IgD-negative memory B cell (primary cell): ENCODE data around the gene GSTM1. TPM values are rescaled to one million over a fixed set of nuclear protein-coding genes. Genes with fewer than 3 reads are reported as not detected.
A peak's percentile ranks its signal among the peaks of the same experiment; 100 is the strongest.

Experiments used
- H3K27ac Mint-ChIP-seq, 3 donors: one replicate each; pipeline ENCODE4 v1.8.0; 2020 to 2022; ENCODE audit warnings: mild to moderate bottlenecking in 3 of 3, mixed read lengths in 3 of 3, moderate library complexity in 1 of 3
- H3K27me3 Mint-ChIP-seq: one replicate; pipeline ENCODE4 v1.8.0; 2021; ENCODE audit warnings: mixed read lengths
- H3K36me3 Mint-ChIP-seq: one replicate; pipeline ENCODE4 v1.8.0; 2020; ENCODE audit warnings: mild to moderate bottlenecking, mixed read lengths
- H3K4me1 Mint-ChIP-seq, 3 donors: one replicate each; pipeline ENCODE4 v1.8.0; 2020 to 2022; ENCODE audit warnings: mixed read lengths in 3 of 3, mild to moderate bottlenecking in 1 of 3
- H3K4me3 Mint-ChIP-seq, 4 donors: one replicate each; pipeline ENCODE4 v1.8.0; 2020 to 2022; ENCODE audit warnings: mild to moderate bottlenecking in 4 of 4, mixed read lengths in 4 of 4, moderate library complexity in 3 of 4
- H3K9me3 Mint-ChIP-seq, 3 donors: one replicate each; pipeline ENCODE4 v1.8.0; 2020 to 2021; ENCODE audit warnings: mixed read lengths in 3 of 3, mild to moderate bottlenecking in 1 of 3
- polyA plus RNA-seq: library from polyadenylated mRNA; unstranded; fragments of 300-500 nt; fragmentation: Illumina TruSeq; gene quantifications from one replicate; pipeline ENCODE4 v1.2.3, GENCODE V29; 2021

Gene GSTM1
- polyA plus RNA-seq, 1 donor from 2014 or later: not detected

DNA sequence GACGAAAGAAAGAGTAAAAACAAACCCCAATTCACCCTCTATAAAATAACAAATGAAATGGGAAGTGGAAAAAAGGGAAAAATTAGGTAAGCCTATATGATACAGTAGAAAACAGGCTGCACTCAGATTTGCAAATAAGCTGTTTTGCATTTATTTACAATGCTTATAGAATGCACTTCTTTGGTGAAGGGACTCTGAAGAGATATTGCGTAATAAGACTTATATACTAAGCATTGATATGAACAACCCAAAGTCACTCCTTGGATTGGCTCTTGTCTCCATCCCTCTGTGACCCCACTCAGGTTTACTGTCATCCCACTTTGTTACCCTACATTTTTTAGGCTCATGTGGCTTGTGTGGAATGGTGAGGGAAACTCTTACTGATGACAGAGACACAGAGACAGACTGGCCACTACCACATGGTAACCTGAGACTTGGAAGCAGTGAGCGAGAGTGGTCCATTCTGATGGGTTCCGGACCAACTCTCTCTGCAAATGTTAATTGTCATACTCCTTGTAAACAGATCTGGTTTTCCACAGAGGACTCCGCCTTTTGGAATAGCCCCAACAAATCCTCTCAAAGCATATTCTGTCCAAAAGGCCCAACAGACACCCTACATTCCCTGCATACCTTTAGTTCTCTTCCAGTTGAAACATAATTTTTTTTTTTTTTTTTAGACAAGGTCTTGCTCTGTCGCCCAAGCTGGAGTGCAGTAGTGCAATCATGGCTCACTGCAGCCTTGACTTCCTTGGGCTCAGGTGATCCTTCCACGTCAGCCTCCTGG is 35.5 kb downstream of the GSTM1 start:
- no peaks in the 10 kb centered on the region for H3K36me3 Mint-ChIP-seq
- H3K9me3 Mint-ChIP-seq: no peaks in the 10 kb centered on the region
- no peaks in the 10 kb centered on the region for H3K4me1 Mint-ChIP-seq
- no peaks in the 10 kb centered on the region for H3K27me3 Mint-ChIP-seq
- no peak overlapping the region for H3K27ac Mint-ChIP-seq
- H3K4me3 Mint-ChIP-seq: no peak overlapping the region

DNA sequence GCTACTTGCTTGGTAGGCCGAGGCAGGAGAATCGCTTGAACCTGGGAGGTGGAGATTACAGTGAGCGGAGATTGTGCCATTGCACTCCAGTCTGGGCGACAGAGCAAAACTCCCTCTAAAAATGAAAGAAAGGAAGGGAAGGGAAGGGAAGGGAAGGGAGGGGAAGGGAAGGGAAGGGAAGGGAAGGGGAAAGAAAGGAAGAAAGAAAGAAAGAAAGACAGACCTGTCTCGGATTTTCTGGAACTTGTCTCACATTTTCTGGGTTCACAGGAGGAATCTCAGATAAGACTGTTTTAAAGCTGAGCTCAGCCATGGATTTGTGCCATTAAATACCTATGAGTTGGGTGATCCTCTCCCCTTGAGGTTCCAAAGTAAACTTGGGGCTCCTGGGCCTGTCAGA is 37.3 kb downstream of the GSTM1 start:
- H3K4me3 Mint-ChIP-seq: no peak overlapping the region
- H3K9me3 Mint-ChIP-seq: no peaks in the 10 kb centered on the region
- H3K4me1 Mint-ChIP-seq: no peaks in the 10 kb centered on the region
- H3K27ac Mint-ChIP-seq: no peak overlapping the region
- H3K36me3 Mint-ChIP-seq: no peaks in the 10 kb centered on the region
- no peaks in the 10 kb centered on the region for H3K27me3 Mint-ChIP-seq

DNA sequence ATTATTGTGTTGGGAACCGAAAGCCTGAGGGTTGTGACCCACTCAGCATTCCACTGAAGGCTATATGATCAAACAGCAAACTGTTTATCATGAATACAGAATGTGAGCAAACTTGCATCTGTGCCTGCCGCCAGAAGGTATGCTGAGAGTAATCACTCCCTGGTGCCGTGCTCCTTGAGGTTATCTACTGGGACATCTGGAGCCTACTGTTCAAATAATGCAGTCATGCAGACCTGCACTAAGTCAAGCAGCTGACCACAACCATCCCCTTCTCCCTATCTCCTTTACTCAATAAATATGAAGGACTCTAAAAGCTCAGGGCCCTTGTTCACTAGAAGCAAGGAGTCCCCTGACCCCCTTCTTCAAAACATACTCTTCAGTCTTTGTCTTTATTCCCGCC is 37.9 kb downstream of the GSTM1 start:
- H3K4me1 Mint-ChIP-seq: no peaks in the 10 kb centered on the region
- no peaks in the 10 kb centered on the region for H3K9me3 Mint-ChIP-seq
- no peak overlapping the region for H3K27ac Mint-ChIP-seq
- no peak overlapping the region for H3K4me3 Mint-ChIP-seq
- no peaks in the 10 kb centered on the region for H3K36me3 Mint-ChIP-seq
- H3K27me3 Mint-ChIP-seq: no peaks in the 10 kb centered on the region

DNA sequence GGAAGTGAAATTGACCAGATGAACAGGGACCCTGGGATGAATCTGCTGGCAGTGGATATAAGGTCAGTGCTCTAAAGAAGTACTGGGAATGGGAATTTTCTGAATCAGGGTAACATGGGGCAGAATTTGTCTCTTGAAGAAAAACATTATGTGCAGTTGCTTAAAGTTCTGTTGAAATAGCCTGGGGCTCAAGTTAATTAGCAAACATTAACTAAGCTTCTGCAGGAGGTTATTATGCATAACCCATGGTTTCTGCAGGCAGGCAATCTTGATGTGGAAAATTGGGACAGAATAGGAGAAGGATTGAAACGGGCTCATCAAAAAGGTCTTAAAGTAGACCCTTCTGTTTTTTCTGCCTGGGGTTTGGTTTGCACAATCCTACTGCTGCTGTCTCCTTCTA is 38.4 kb downstream of the GSTM1 start:
- Mint-ChIP-seq H3K4me3 (no peak overlapping the region), H3K27me3 (no peaks in the 10 kb centered on the region), H3K27ac (no peak overlapping the region), H3K36me3 (no peaks in the 10 kb centered on the region), H3K9me3 (no peaks in the 10 kb centered on the region), H3K4me1 (no peaks in the 10 kb centered on the region)

DNA sequence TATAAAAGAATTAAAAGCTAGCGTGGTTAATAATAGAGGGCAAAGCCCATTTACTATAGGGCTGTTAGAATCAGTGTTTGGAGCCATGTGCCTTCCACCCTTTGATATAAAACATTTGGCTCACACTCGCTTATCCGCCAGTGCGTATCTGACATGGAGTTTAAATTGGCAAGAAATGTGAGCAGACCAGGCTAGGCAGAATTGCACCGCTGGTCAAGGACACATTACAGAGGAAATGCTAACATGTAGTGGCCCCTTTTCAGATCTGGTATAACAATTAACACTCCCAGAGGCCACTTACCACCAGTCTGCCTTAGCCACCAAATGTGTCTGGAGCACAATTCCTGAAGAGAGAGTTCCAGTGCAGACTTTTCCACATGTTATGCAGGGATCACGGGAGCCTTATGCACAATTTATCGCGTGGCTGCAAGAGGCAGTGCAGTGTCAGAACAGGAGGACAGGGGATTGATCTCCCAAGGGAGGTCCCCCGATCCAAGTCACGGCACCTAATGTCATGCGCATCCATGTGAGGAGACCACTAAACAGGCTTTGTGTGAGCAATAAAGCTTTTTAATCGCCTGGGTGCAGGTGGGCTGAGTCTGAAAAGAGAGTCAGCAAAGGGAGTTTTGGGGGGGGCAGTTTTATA is 39.2 kb downstream of the GSTM1 start:
- H3K36me3 Mint-ChIP-seq: no peaks in the 10 kb centered on the region
- no peak overlapping the region for H3K27ac Mint-ChIP-seq
- H3K4me3 Mint-ChIP-seq: no peak overlapping the region
- no peaks in the 10 kb centered on the region for H3K9me3 Mint-ChIP-seq
- H3K27me3 Mint-ChIP-seq: no peaks in the 10 kb centered on the region
- H3K4me1 Mint-ChIP-seq: no peaks in the 10 kb centered on the region

DNA sequence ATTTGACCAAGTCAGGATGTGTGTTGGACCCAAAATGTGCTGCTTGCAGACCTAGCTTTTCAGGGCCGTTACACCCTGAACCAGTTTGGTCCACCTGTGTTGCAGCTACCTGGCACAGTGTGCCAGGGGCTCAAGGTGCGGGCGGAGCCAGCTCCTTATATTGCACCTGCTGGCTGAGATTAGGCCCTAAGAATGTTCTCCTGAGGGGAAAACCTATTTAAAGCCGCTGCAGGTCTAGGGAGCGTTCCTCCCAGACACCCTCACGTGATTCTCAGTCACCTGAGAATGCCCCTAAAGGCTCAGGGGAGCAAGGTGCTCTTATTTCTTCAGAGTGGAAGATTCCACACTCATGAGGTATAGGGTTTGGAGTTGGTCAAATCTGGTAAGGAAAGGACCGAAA is 41.3 kb downstream of the GSTM1 start:
- H3K27me3 Mint-ChIP-seq: peaks cover 5% of the 10 kb centered on the region
- no peaks in the 10 kb centered on the region for H3K36me3 Mint-ChIP-seq

DNA sequence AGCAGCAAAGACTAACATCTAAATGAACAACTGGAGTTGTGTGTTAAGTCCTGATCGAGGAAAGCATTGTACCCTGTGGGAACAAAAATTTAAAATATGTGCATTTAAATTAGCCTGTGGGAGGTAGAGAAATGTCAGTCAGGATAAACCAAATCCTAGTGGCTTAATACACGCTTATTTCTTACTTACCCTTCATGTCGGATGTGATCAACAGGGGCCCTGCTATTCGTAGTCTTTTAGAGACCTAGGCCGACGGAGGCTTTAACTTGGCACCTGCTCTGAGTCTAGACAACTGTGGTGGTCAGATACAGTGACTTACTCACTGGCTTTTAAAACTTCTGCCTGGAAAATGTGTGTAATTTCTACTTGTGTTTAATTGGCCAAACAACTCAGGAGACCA is 43.0 kb downstream of the GSTM1 start:
- Mint-ChIP-seq H3K27me3 (peaks cover 5% of the 10 kb centered on the region), H3K27ac (no peak overlapping the region), H3K4me3 (no peak overlapping the region), H3K9me3 (peaks cover 0 to 1% (median 0%) of the 10 kb centered on the region in 3 donors), H3K4me1 (no peaks in the 10 kb centered on the region), H3K36me3 (peaks cover 1% of the 10 kb centered on the region)

More for the DNA sequence above, 41.3 kb downstream of the GSTM1 start:
- Mint-ChIP-seq H3K27ac (no peak overlapping the region), H3K9me3 (no peaks in the 10 kb centered on the region), H3K4me1 (no peaks in the 10 kb centered on the region), H3K4me3 (no peak overlapping the region)

DNA sequence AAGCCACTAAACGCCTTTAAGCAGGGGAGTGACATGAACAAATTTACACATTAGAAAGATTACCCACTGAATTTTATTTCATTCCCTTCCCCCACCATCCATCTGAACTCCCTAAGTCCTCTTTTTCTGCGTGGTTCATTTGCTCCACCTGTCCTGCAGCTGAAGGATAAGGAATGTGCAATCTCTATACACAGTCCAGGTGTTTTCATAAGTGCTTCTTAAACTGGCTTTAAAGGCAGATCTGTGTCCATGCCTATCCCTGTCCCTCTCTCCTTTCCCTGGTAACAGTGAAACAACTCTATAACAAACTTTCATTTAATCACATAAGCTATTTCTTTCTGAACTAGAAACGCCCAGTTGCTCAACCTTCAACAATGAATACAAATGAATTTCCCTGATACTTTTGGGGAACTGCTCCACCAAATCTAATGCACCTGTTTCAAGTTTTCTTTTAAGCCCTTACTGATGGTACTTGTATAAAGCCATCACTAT is 44.8 kb downstream of the GSTM1 start:
- peaks cover 5% of the 10 kb centered on the region for H3K27me3 Mint-ChIP-seq
- H3K4me1 Mint-ChIP-seq: no peaks in the 10 kb centered on the region
- peak overlapping the region in 1 of 3 donors; percentile 83 for H3K27ac Mint-ChIP-seq
- peaks cover 1% of the 10 kb centered on the region for H3K36me3 Mint-ChIP-seq
- peaks cover 0 to 1% (median 0%) of the 10 kb centered on the region in 3 donors for H3K9me3 Mint-ChIP-seq
- no peak overlapping the region for H3K4me3 Mint-ChIP-seq

DNA sequence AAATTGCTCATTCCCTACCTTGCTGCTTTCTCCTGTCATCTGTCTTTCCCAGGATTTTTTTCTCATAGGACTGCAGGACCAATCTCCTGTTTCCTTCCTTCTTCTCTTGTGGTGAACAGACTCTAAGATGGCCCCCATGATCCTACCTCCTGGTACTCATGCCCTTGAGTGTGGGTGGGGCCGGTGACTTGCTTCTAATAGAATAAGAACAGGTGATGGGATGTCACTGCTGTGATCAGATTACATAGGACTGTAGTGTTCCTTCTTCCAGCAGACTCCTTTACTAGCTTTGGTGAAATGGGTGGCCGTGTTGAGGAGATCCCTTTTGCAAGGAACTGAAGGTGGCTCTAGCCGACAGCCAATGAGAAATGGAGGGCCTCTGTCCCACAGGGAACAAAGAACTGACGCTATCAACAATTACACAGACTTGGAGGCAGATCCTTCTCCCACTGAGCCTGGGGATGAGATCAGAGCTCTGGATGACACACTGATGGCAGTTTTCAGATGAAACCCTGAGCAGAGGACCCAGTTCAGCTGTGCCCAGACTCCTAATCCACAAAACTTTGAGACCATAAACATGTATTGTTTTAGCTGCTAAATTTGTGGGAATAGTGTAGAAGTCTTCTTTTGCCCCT is 45.7 kb downstream of the GSTM1 start:
- Mint-ChIP-seq H3K9me3 (peaks cover 0 to 1% (median 0%) of the 10 kb centered on the region in 3 donors), H3K27me3 (peaks cover 7% of the 10 kb centered on the region), H3K27ac (no peak overlapping the region), H3K4me3 (no peak overlapping the region), H3K36me3 (peaks cover 1% of the 10 kb centered on the region), H3K4me1 (no peaks in the 10 kb centered on the region)

DNA sequence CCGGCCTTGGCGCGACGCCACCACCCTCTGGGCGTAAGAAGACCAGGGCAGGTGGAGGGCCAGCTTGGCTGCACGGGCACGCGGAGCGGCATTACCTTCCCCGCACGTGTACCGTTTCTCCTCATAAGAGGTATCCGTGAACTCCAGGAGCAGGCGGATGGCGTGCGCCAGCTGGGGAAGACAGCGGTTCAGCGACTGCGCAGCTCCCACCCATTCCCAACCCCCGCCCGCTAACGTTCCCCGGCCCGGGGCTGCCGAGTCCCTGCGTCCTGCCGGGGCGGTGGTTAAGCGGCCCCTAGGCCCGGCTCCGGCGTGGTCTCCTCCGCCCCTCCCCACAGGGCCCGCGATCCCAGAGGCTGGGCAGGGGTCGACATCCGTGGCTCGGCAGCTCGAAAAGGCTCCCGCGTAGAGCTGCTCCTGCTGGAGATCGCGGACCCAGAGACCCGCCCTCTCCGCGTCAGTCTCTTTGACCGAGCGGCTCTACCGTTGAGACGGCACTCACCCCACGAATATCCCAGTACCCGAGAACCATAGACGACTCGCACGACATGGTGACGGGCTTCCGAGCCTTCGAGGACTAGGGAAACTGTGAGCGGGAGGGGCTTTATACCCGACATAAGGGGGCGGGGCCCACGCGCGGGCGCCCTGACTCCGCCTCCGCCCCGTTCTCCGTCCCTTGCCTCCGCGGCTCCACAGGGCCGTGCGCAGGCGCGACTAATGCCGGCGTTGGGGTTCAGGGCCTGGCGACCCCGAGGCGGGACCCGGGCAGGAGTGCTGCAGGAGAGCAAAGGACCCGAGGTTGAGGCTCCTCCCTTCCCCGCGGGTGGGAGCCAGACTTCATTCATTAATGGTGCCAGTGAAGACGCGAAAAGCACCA is 52.4 kb downstream of the GSTM1 start:
- Mint-ChIP-seq H3K9me3 (peaks cover 0 to 1% (median 0%) of the 10 kb centered on the region in 3 donors), H3K27me3 (peaks cover 9% of the 10 kb centered on the region), H3K4me1 (peaks cover 4 to 10% (median 4%) of the 10 kb centered on the region in 3 donors), H3K36me3 (no peaks in the 10 kb centered on the region), H3K27ac (no peak overlapping the region), H3K4me3 (peak overlapping the region; percentile 62 to 94 (median 80))

DNA sequence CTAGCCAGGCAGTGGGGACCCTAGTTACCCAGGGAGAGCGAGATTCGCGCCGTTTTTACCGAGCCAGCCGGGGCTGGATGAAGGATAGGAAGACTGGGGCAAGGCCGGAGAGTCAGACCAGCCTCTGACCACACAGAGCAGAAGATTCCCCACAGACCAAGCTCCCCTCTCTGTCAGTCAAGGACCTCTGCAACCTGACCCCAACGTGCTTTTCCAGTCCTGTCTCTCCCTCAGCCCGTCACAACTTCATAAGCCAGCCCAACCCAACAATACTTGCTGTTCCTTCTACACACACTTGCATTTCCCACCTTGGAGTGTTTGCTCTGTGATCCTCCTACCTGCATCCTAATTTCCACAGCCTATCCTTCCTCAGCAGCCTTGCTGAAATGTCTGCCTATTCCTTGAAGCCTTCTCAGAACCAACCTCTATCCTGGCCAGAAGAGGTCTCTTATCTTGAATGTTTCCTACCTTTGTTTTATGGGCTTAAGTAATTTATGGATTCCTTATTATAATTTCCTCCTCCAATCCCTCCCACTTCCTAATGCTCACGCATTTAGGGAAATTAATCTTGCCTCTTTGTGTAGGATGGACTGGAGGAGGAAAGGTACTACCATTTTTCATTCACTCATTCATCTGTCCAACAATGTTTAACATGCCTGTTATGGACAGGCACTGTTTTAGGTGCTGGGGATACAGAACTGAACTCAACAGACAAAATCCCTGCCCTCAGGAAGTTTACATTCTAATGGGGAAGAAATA is 53.2 kb downstream of the GSTM1 start, which contains the start of gene GSTM3:
Gene GSTM3 (minus strand): TSS at position 424 of the 759 bp plus-strand sequence. CDS start 751 bp downstream, outside the sequence.
- no peak within 1 kb of the TSS for H3K27ac Mint-ChIP-seq
- H3K27me3 Mint-ChIP-seq: peaks cover 11% of the 10 kb centered on the region

More for the DNA sequence above, 53.2 kb downstream of the GSTM1 start, which contains the start of gene GSTM3:
- Mint-ChIP-seq H3K4me3 (peak within 1 kb of the TSS; percentile 62 to 94 (median 80)), H3K4me1 (peaks cover 4 to 10% (median 4%) of the 10 kb centered on the region in 3 donors), H3K36me3 (no peaks in the 10 kb centered on the region), H3K9me3 (no peaks in the 10 kb centered on the region)
